HFF-Myc (cell line): Measurements from ENCODE around the gene EMD.

ENCODE experiments used
- DNase-seq: peaks from one replicate; pipeline ENCODE4 v3.0.0-alpha.2; 2011; ENCODE audit warnings: low read depth; ENCODE audit errors: extremely low read depth
- H3K4me3 ChIP-seq: replicated peaks from 2 replicates; pipeline ENCODE4 v1.5.1; 2011; ENCODE audit warnings: low read depth, mild to moderate bottlenecking, control low read depth, low read length
- CTCF ChIP-seq: IDR thresholded peaks from 2 replicates; pipeline ENCODE4 v1.5.1; 2012; ENCODE audit warnings: mild to moderate bottlenecking, low read depth, low read length, control low read depth; ENCODE audit errors: missing control alignments

EMD gene

GRCh38 chrX:154356596-154356995, 22.5 kb upstream of the EMD start:
- no peak for DNase-seq
- TF ChIP-seq CTCF = no peak
- H3K4me3 ChIP-seq = no peak overlapping the region

DNA sequence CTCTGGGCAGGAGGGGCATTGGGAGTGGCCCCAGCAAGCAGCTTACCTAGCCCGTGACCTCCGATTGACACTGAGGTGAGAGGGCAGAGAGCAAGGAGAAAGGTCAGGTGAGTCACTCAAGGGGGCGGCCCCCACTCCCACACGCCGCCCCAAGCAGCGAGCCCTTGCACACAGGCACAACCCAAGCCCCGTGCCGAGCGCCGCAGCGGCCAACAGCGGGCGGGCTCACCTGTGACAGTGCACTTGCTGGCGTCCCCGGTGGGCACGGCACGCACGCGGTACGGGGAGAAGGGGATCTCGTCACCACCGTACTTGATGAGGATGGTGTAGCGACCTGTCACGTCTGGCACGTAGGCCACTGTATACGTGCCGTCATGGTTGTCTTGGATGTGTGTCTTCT, 21.9 kb upstream of the EMD start:
- TF ChIP-seq CTCF = no peak
- DNase-seq = no peak
- H3K4me3 ChIP-seq = no peak overlapping the region

GRCh38 chrX:154358011-154358410, 21.1 kb upstream of the EMD start:
- DNase-seq = no peak
- no peak for TF ChIP-seq CTCF
- no peak overlapping the region for H3K4me3 ChIP-seq

DNA sequence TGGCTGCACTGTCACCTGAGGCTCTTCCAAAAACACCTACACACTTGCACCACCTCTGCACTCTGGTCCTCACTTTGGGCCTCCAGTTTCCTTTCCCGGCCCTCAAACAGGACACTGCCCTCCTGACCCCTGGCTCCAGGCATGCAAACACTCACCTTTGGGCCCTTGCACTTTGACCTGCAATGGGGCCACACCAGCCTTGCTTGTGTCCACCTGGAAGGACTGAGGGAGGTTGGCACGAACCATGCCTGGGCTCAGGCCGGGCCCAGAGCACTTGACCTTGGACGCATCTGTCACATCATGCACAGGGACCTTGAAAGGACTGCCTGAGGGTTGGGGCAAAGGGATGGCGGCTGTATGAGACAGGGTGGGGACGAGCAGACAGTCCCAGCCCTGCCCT, 20.3 kb upstream of the EMD start:
- DNase-seq = no peak
- TF ChIP-seq CTCF = no peak
- H3K4me3 ChIP-seq = no peak overlapping the region

- TF ChIP-seq CTCF = no peak
- no peak for DNase-seq
- no peak overlapping the region for H3K4me3 ChIP-seq
These were observed 19.5 kb upstream of the EMD start for GRCh38 chrX:154359362-154360154.

GRCh38 chrX:154360155-154360713, 18.9 kb upstream of the EMD start:
- no peak for DNase-seq
- TF ChIP-seq CTCF = no peak
- H3K4me3 ChIP-seq = no peak overlapping the region
